OCI-M2 (cell line): ENCODE data around the gene CHSY3.

Experiments used
- DNase-seq: peaks from one replicate; lab custom pipeline; 2025; ENCODE audit not compliant: unreplicated experiment; lab: John Stamatoyannopoulos, UW

CHSY3 gene

GRCh38 chr5:129945028-129945427 is 40.8 kb downstream of the CHSY3 start:
- no peak for DNase-seq

- no peak for DNase-seq
Measured at GRCh38 chr5:129945774-129946270, 41.6 kb downstream of the CHSY3 start.

- DNase-seq: no peak
Measured at GRCh38 chr5:129951039-129951438, 46.8 kb downstream of the CHSY3 start.

- no peak for DNase-seq
Measured at GRCh38 chr5:129958581-129958980, 54.3 kb downstream of the CHSY3 start.

- DNase-seq: no peak
Measured at GRCh38 chr5:129960831-129961230, 56.6 kb downstream of the CHSY3 start.

- no peak for DNase-seq
Measured at GRCh38 chr5:129962506-129962905, 58.2 kb downstream of the CHSY3 start.

GRCh38 chr5:129963359-129963758 is 59.1 kb downstream of the CHSY3 start:
- no peak for DNase-seq

- no peak for DNase-seq
Measured at GRCh38 chr5:129966071-129966470, 61.8 kb downstream of the CHSY3 start.

- DNase-seq: no peak
Measured at GRCh38 chr5:129971714-129972113, 67.4 kb downstream of the CHSY3 start.

GRCh38 chr5:129972465-129973141 is 68.3 kb downstream of the CHSY3 start:
- no peak for DNase-seq

GRCh38 chr5:129973716-129974426 is 69.6 kb downstream of the CHSY3 start:
- DNase-seq: no peak

GRCh38 chr5:129977810-129978209 is 73.5 kb downstream of the CHSY3 start:
- DNase-seq: no peak

- no peak for DNase-seq
Measured at GRCh38 chr5:129978270-129978669, 74.0 kb downstream of the CHSY3 start.

- DNase-seq: no peak
Measured at GRCh38 chr5:129988453-129988852, 84.2 kb downstream of the CHSY3 start.

GRCh38 chr5:129991780-129992179 is 87.5 kb downstream of the CHSY3 start:
- DNase-seq: no peak

GRCh38 chr5:129996896-129997295 is 92.6 kb downstream of the CHSY3 start:
- no peak for DNase-seq

GRCh38 chr5:130000460-130000859 is 96.2 kb downstream of the CHSY3 start:
- no peak for DNase-seq

- DNase-seq: no peak
Measured at GRCh38 chr5:130002183-130002582, 97.9 kb downstream of the CHSY3 start.

GRCh38 chr5:130002876-130003275 is 98.6 kb downstream of the CHSY3 start:
- no peak for DNase-seq

- DNase-seq: no peak
Measured at GRCh38 chr5:130011986-130012385, 107.7 kb downstream of the CHSY3 start.

GRCh38 chr5:130017173-130017572 is 112.9 kb downstream of the CHSY3 start:
- no peak for DNase-seq

GRCh38 chr5:130018641-130019040 is 114.4 kb downstream of the CHSY3 start:
- DNase-seq: no peak

GRCh38 chr5:130021000-130021399 is 116.7 kb downstream of the CHSY3 start:
- DNase-seq: no peak
